BLaER1 (cell line): ENCODE data around the gene SLAMF7.

Source experiments
- H3K27ac ChIP-seq: shearing (Covaris generic); formaldehyde crosslinking; 2 replicates; pipeline ENCODE4 v1.8.1; 2022
- H3K27me3 ChIP-seq: shearing (Covaris generic); formaldehyde crosslinking; 2 replicates; pipeline ENCODE4 v1.8.1; 2022
- H3K36me3 ChIP-seq: shearing (Covaris generic); formaldehyde crosslinking; 2 replicates; pipeline ENCODE4 v1.8.1; 2022
- H3K4me1 ChIP-seq: shearing (Covaris generic); formaldehyde crosslinking; 2 replicates; pipeline ENCODE4 v1.8.1; 2022
- H3K4me2 ChIP-seq: shearing (Covaris generic); formaldehyde crosslinking; 2 replicates; pipeline ENCODE4 v1.8.1; 2022
- H3K4me3 ChIP-seq: shearing (Covaris generic); formaldehyde crosslinking; 2 replicates; pipeline ENCODE4 v1.8.1; 2022
- H3K9ac ChIP-seq: shearing (Covaris generic); formaldehyde crosslinking; 2 replicates; pipeline ENCODE4 v1.8.1; 2022
- H3K9me3 ChIP-seq: shearing (Covaris generic); formaldehyde crosslinking; 2 replicates; pipeline ENCODE4 v1.8.1; 2022
- H4K20me1 ChIP-seq: shearing (Covaris generic); formaldehyde crosslinking; 2 replicates; pipeline ENCODE4 v1.8.1; 2022
- Cebpa-rat ChIP-seq: shearing (Covaris generic); IDR thresholded peaks from 2 replicates; pipeline ENCODE4 v1.8.1; 2022

The SLAMF7 gene

DNA sequence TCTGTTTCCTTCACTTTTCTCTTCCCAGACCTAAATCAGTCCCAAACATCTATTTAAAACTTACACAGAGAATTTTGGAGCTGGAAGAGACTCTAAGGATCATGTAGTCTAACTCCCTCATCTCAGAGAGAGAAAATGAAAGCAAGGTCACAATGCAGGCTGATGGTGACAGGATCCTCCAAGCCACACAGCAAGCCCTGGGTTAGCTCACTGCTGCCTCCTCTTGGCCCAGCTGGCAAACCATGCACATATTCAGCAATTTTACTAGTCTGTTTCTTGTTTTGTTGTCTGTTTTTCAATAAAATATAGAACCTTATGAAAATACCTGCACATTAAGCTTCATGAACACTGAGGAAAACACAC lies 29.2 kb downstream of the SLAMF7 start:
- no peak overlapping the region for H3K27ac ChIP-seq
- no peaks in the 10 kb centered on the region for H3K27me3 ChIP-seq
- H3K4me3 ChIP-seq: peak overlapping the region; percentile 35; the same call in 1 of the 2 replicates
- H4K20me1 ChIP-seq: no peaks in the 10 kb centered on the region
- H3K9me3 ChIP-seq: no peaks in the 10 kb centered on the region
- peak overlapping the region; percentile 61 for H3K4me2 ChIP-seq
- no peak for TF ChIP-seq Cebpa-rat
- 0 out of 2 replicates have a peak, but pooled peaks cover 6% of the 10 kb centered on the region for H3K4me1 ChIP-seq
- H3K9ac ChIP-seq: no peak overlapping the region
- H3K36me3 ChIP-seq: no peaks in the 10 kb centered on the region

DNA sequence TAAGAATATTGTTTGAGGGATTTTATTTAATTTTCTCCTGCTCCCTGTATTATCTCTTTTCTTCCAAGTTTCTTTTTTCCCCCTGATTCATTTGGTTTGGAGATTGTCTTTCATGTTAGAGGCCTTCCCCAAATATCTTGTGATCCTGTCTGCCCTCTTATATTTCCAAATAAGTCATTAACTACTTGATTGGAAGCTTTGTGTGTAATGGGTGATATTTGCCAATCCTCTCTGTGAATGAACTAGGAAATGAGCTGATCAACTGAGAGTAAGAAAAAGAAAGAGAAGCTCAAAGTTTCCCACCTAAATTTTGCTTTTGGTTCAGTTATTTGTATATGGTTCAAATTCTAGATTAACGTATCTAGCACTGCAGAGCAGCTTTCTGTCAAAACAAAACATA lies 33.3 kb downstream of the SLAMF7 start:
- no peaks in the 10 kb centered on the region for H4K20me1 ChIP-seq
- H3K27ac ChIP-seq: no peak overlapping the region
- H3K4me1 ChIP-seq: peaks cover 26% of the 10 kb centered on the region
- no peaks in the 10 kb centered on the region for H3K27me3 ChIP-seq
- no peaks in the 10 kb centered on the region for H3K36me3 ChIP-seq
- no peak for TF ChIP-seq Cebpa-rat
- no peak overlapping the region for H3K4me3 ChIP-seq
- no peaks in the 10 kb centered on the region for H3K9me3 ChIP-seq
- no peak overlapping the region for H3K4me2 ChIP-seq
- no peak overlapping the region for H3K9ac ChIP-seq

DNA sequence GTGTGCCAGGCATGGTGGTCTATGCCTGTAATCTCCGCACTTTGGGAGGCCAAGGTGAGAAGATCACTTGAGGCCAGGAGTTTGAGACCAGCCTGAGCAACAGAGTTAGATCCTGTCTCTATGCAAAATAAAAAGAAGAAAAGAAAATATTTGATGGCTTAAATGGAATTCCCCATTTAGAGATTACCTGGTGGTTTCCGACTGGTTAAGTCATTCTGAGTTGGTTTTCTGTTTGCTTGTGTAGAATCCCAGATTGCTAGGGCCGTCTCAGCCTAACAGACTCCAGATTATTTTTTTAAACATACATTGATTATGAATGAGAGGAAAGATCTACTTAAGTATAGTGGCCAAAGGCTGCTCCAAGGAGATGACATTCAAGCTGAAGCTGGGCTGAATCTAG lies 34.0 kb downstream of the SLAMF7 start:
- H4K20me1 ChIP-seq: no peaks in the 10 kb centered on the region
- no peak overlapping the region for H3K4me2 ChIP-seq
- H3K36me3 ChIP-seq: no peaks in the 10 kb centered on the region
- H3K9me3 ChIP-seq: no peaks in the 10 kb centered on the region
- H3K9ac ChIP-seq: no peak overlapping the region
- no peak overlapping the region for H3K27ac ChIP-seq
- H3K4me1 ChIP-seq: peaks cover 21% of the 10 kb centered on the region
- TF ChIP-seq Cebpa-rat: no peak
- no peak overlapping the region for H3K4me3 ChIP-seq
- H3K27me3 ChIP-seq: no peaks in the 10 kb centered on the region

DNA sequence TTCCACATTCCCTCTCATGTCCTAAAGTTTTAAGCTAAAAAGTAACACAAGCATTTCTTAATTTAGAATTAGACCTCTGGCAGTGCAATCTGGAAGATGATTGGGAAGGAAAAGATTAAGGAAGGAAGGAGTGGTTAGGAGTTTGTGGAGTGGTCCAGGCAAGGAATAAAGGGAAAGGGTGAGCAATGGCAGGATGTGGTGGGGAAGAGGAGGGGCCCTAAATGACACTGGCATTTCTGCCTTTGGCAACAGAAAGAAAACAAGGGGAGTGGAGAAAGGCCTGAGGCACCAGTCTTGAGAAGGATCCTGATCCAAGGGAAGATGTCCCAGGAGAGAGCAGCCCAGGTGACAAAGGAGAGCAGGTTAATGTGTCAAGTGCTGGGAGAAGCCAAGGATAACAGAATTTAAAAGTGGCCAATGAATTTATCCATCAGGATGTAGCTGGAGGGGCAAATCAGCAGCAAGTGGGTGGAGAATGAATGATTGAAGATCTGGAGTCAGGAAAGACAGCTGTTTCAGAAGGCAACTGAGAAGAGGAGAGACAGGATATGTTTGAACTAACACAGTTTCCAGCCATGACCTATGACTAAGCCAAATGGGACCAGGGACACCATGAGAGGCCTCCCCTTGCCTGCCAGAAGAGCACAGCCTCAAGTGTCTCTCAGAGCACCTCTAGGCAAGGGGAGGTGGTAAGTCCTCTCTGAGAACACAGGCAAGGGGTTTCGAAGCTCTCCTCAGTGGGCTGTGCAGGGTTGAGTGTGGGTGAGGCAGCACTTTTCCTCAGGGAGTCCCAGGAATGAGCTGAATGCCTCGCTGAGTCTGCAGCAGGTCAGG lies 36.1 kb downstream of the SLAMF7 start:
- no peak for TF ChIP-seq Cebpa-rat
- Histone ChIP-seq H3K9ac (no peak overlapping the region), H3K4me1 (peaks cover 36% of the 10 kb centered on the region), H4K20me1 (no peaks in the 10 kb centered on the region), H3K9me3 (no peaks in the 10 kb centered on the region), H3K36me3 (no peaks in the 10 kb centered on the region), H3K4me2 (peak overlapping the region; percentile 56), H3K4me3 (no peak overlapping the region), H3K27ac (peak overlapping the region; percentile 5; the same call in 1 of the 2 replicates), H3K27me3 (no peaks in the 10 kb centered on the region)

DNA sequence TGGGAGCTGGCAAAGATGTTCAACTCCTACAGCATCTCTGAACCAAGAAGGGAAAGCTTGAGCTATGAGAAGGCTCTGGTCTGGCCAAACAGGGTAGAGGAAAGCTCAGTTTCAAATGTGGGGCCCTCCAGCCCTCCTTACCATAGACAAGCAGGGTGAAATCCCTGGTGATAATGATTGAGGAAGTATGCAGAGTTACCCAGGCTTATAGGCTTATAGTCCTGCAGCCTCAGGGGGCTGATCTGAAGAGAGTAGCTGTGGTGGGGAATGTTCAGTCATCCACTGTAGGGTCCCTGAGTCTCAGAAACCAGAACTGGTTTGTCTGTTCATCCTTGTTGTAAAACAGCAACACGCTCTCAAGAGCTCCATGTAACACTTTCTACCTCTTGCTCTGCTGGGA lies 37.1 kb downstream of the SLAMF7 start:
- no peaks in the 10 kb centered on the region for H3K27me3 ChIP-seq
- H3K27ac ChIP-seq: peak overlapping the region; percentile 5
- H3K4me2 ChIP-seq: peak overlapping the region; percentile 56
- peaks cover 47% of the 10 kb centered on the region for H3K4me1 ChIP-seq
- no peaks in the 10 kb centered on the region for H3K9me3 ChIP-seq
- H3K9ac ChIP-seq: no peak overlapping the region
- H4K20me1 ChIP-seq: no peaks in the 10 kb centered on the region
- TF ChIP-seq Cebpa-rat: no peak
- H3K36me3 ChIP-seq: no peaks in the 10 kb centered on the region
- H3K4me3 ChIP-seq: no peak overlapping the region

DNA sequence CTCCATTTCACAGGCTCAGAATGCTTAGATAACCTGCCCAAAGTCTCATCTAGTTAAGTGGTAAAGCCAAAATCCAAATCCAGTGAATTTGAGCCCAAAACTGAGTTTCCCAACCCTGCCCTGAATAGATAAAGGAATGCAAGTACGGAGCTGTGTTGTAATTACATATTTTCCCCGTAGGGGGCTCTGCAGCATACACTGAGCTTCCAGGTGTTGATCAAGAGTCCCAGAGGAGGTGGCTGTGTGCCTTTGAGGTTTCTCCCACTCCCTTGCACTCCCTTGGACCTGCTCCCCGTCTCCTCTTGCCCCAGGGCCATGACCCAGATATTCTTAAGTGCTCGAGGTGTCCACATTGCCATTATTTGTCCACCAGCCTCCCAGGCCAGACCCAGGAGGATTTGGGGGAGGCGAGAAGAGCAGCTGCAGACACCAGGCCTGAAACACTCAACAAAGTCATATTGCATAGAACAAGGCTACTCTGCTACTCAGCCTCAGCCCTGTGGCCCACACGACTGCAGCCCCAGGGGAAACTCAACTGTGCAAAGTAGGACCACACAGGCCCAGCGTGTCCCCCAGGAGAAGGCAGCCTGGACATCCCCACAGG lies 38.5 kb downstream of the SLAMF7 start:
- Histone ChIP-seq H3K27me3 (no peaks in the 10 kb centered on the region), H4K20me1 (no peaks in the 10 kb centered on the region), H3K4me2 (no peak overlapping the region), H3K27ac (no peak overlapping the region), H3K4me3 (no peak overlapping the region), H3K9me3 (no peaks in the 10 kb centered on the region), H3K9ac (no peak overlapping the region), H3K36me3 (no peaks in the 10 kb centered on the region), H3K4me1 (peaks cover 61% of the 10 kb centered on the region)
- TF ChIP-seq Cebpa-rat: no peak

DNA sequence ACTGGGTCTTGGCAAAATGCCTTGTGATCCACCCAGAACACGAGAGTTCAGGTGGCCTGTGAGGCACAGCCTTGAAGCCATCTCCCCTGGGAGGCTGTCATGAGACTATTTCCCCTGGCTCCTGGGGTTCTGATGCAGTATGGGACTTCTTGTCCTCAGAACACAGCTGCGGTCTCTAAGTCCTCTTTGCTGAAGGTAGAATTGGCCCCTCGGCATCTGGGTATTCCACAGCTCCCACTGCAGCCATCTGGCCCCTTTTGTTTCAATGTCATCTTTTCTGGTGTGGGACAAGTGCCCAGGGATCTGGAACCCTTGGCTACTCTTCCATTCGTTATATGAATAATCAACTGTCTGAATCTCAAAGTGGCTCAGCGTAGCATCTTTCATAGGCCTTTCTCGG lies 39.9 kb downstream of the SLAMF7 start:
- Histone ChIP-seq H3K4me2 (peak overlapping the region; percentile 40), H3K9me3 (no peaks in the 10 kb centered on the region), H3K9ac (no peak overlapping the region), H3K4me3 (no peak overlapping the region), H3K36me3 (no peaks in the 10 kb centered on the region), H4K20me1 (no peaks in the 10 kb centered on the region), H3K4me1 (peaks cover 62% of the 10 kb centered on the region), H3K27me3 (no peaks in the 10 kb centered on the region), H3K27ac (no peak overlapping the region)
- no peak for TF ChIP-seq Cebpa-rat

DNA sequence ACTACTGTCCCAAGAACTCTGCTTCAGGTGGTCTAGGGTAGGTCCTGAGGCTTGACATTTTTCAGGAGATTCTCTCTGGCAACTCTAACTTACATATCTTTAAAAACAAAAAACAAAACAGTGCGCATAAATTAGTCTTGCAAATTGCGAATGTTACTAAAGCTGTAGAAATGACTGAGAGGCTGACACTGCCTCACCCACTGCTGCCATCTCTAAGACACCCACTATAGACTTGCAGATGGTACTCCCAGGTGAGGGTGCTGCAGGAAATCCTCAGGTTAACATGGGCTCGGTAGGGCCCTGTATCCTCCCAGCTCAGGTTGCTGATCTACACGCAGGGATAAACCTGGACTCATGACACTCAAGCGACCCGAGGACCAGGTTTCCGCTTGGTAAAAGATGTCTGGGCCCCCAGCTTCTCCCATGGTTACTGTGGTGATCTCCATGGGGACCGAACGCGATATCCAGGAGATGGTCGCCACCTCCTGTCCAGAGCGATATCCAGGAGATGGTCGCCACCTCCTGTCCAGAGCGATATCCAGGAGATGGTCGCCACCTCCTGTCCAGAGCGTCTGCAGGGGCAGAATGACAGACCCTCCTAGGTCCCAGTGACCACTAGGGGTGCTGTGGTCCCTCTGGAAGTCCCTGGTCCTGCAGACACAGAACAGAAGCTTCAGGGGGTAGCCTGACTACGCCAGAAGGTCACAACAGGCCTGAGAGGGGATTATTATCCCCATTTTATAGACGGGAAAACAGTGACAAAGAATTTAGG lies 40.8 kb downstream of the SLAMF7 start:
- Histone ChIP-seq H3K4me3 (no peak overlapping the region), H4K20me1 (no peaks in the 10 kb centered on the region), H3K27me3 (no peaks in the 10 kb centered on the region), H3K4me1 (peaks cover 61% of the 10 kb centered on the region), H3K9ac (no peak overlapping the region), H3K36me3 (no peaks in the 10 kb centered on the region), H3K27ac (no peak overlapping the region), H3K4me2 (no peak overlapping the region), H3K9me3 (no peaks in the 10 kb centered on the region)
- TF ChIP-seq Cebpa-rat: no peak

DNA sequence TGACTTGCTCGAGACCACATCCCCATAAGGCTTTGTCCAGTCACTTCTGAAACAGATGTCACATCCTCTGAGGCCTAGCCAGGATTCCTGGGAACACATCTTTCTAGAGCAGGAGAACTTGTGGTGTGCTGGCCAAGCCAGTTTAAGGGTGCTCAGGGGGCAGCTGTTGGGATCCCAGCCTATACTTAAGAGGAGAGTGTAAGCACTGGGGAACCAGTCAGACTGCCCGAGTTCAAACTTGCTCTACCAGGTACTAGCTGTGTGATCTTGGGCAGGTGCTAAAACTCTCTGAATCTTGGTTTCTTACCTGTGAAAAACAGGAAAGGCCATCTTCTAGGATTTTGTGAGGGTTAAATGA lies 41.3 kb downstream of the SLAMF7 start:
- H3K27me3 ChIP-seq: no peaks in the 10 kb centered on the region
- H3K36me3 ChIP-seq: no peaks in the 10 kb centered on the region
- peaks cover 55% of the 10 kb centered on the region for H3K4me1 ChIP-seq
- no peak overlapping the region for H3K27ac ChIP-seq
- H4K20me1 ChIP-seq: no peaks in the 10 kb centered on the region
- no peak for TF ChIP-seq Cebpa-rat
- no peaks in the 10 kb centered on the region for H3K9me3 ChIP-seq
- no peak overlapping the region for H3K4me3 ChIP-seq
- H3K9ac ChIP-seq: no peak overlapping the region
- no peak overlapping the region for H3K4me2 ChIP-seq
